ENCODE results near the gene BRCA2.
"Not testable (repeated sequence)": the region's sequence is repeated elsewhere in the genome, so short reads cannot be mapped to it uniquely, and the experiment has no call there.

Gene BRCA2

DNA sequence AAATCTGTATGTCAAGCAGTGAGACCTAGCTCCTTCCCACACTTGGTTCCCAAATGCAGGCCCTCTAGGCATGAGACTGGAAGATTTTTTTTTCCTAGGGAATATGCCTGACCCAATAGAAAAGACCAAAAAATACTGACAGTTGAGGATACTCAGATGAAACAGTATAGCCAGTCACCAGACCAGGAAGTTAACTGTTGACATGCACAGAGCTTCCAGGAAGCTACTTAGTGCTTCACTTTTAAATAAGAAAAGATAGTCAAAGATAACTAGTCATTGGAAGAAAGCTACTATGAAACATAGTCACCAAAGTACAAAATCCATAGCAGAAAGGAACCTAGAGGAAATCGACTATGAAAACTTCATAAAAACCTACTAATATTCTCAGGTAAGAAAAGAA, 32.3 kb downstream of the BRCA2 start:
- Histone ChIP-seq H3K79me2 (ENCODE audit: insufficient read depth, low read length) (peaks cover 4% of the 10 kb centered on the region; the same call in 1 of the 2 replicates), H3K9ac (ENCODE audit: low read length) (no peak overlapping the region), H3F3A (ENCODE audit: insufficient read depth) (peaks cover 3% of the 10 kb centered on the region; the same call in 1 of the 2 replicates), H3K9me3 (ENCODE audit: insufficient read depth, low read length) (no peaks in the 10 kb centered on the region), H3K4me2 (ENCODE audit: low read depth, low read length, poor library complexity, severe bottlenecking) (no peak overlapping the region), H2AFZ (ENCODE audit: low read depth, low read length, severe bottlenecking) (no peak overlapping the region), H3K9me2 (replicated peaks; ENCODE audit: insufficient read depth, low read length) (no peaks in the 10 kb centered on the region), H3K4me3 (ENCODE audit: insufficient read depth, low read length, poor library complexity, severe bottlenecking) (no peak overlapping the region), H3K27ac (ENCODE audit: low read depth, low read length) (no peak overlapping the region), H3K36me3 (ENCODE audit: low read length) (peaks cover 40% of the 10 kb centered on the region), H3K27me3 (ENCODE audit: low read length) (no peaks in the 10 kb centered on the region), H4K20me1 (ENCODE audit: low read depth, low read length) (no peaks in the 10 kb centered on the region)
- no peak for TF ChIP-seq EZH2phosphoT487 (conservative IDR thresholded peaks at IDR 0.05; ENCODE audit: low read length)
- TF ChIP-seq, protein P1, sequence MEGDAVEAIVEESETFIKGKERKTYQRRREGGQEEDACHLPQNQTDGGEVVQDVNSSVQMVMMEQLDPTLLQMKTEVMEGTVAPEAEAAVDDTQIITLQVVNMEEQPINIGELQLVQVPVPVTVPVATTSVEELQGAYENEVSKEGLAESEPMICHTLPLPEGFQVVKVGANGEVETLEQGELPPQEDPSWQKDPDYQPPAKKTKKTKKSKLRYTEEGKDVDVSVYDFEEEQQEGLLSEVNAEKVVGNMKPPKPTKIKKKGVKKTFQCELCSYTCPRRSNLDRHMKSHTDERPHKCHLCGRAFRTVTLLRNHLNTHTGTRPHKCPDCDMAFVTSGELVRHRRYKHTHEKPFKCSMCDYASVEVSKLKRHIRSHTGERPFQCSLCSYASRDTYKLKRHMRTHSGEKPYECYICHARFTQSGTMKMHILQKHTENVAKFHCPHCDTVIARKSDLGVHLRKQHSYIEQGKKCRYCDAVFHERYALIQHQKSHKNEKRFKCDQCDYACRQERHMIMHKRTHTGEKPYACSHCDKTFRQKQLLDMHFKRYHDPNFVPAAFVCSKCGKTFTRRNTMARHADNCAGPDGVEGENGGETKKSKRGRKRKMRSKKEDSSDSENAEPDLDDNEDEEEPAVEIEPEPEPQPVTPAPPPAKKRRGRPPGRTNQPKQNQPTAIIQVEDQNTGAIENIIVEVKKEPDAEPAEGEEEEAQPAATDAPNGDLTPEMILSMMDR (IDR thresholded peaks at IDR 0.05; ENCODE audit: insufficient read depth, low read length, poor library complexity, severe bottlenecking) = no peak

DNA sequence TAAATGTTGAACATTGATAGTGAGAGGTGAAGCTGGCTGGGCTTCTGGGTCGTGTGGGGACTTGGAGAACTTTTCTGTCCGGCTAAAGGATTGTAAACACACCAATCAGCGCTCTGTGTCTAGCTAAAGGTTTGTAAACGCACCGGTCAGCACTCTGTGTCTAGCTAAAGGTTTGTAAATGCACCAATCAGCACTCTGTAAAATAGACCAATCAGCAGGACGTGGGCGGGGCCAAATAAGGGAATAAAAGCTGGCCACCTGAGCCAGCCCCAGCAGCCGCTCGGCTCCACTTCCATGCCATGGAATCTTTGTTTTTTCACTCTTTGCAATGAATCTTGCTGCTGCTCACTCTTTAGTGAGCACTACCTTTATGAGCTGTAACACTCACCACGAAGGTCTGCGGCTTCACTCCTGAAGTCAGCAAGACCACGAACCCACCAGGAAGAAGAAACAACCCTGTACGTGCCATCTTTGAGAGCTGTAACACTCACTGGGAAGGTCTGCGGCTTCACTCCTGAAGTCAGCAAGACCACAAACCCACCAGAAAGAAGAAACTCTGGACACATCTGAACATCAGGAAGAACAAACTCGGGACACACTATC, 35.6 kb downstream of the BRCA2 start:
- H3K9ac ChIP-seq (ENCODE audit: low read length); H3F3A ChIP-seq (ENCODE audit: insufficient read depth); H3K4me2 ChIP-seq (ENCODE audit: low read depth, low read length, poor library complexity, severe bottlenecking); H3K4me3 ChIP-seq (ENCODE audit: insufficient read depth, low read length, poor library complexity, severe bottlenecking); H4K20me1 ChIP-seq (ENCODE audit: low read depth, low read length); H3K9me3 ChIP-seq (ENCODE audit: insufficient read depth, low read length); H3K9me2 ChIP-seq (replicated peaks; ENCODE audit: insufficient read depth, low read length); H3K27ac ChIP-seq (ENCODE audit: low read depth, low read length); H2AFZ ChIP-seq (ENCODE audit: low read depth, low read length, severe bottlenecking); H3K27me3 ChIP-seq (ENCODE audit: low read length); H3K79me2 ChIP-seq (ENCODE audit: insufficient read depth, low read length): not testable (repeated sequence)
- peaks cover 41% of the 10 kb centered on the region for H3K36me3 ChIP-seq (ENCODE audit: low read length)

GRCh38 chr13:32354040-32354439, 38.7 kb downstream of the BRCA2 start:
- no peak overlapping the region for H3K4me3 ChIP-seq (ENCODE audit: insufficient read depth, low read length, poor library complexity, severe bottlenecking)
- no peaks in the 10 kb centered on the region for H3K79me2 ChIP-seq (ENCODE audit: insufficient read depth, low read length)
- H3K4me2 ChIP-seq (ENCODE audit: low read depth, low read length, poor library complexity, severe bottlenecking) = no peak overlapping the region
- TF ChIP-seq, protein P1 (IDR thresholded peaks at IDR 0.05; ENCODE audit: insufficient read depth, low read length, poor library complexity, severe bottlenecking) = no peak
- no peak for TF ChIP-seq EZH2phosphoT487 (conservative IDR thresholded peaks at IDR 0.05; ENCODE audit: low read length)
- H3K9ac ChIP-seq (ENCODE audit: low read length) = no peak overlapping the region
- no peak overlapping the region for H3K27ac ChIP-seq (ENCODE audit: low read depth, low read length)
- 0 out of 2 replicates have a peak, but pooled peaks cover 3% of the 10 kb centered on the region for H3F3A ChIP-seq (ENCODE audit: insufficient read depth)
- H3K27me3 ChIP-seq (ENCODE audit: low read length) = no peaks in the 10 kb centered on the region
- no peaks in the 10 kb centered on the region for H3K9me3 ChIP-seq (ENCODE audit: insufficient read depth, low read length)
- no peaks in the 10 kb centered on the region for H3K9me2 ChIP-seq (replicated peaks; ENCODE audit: insufficient read depth, low read length)
- no peak overlapping the region for H2AFZ ChIP-seq (ENCODE audit: low read depth, low read length, severe bottlenecking)
- peaks cover 33% of the 10 kb centered on the region for H3K36me3 ChIP-seq (ENCODE audit: low read length)
- H4K20me1 ChIP-seq (ENCODE audit: low read depth, low read length) = no peaks in the 10 kb centered on the region

- H3K9ac ChIP-seq (ENCODE audit: low read length); H3K79me2 ChIP-seq (ENCODE audit: insufficient read depth, low read length): not testable (repeated sequence)
Observed at GRCh38 chr13:32355935-32356334, 40.6 kb downstream of the BRCA2 start.

More at GRCh38 chr13:32355935-32356334, 40.6 kb downstream of the BRCA2 start:
- not testable (repeated sequence) for H4K20me1 ChIP-seq (ENCODE audit: low read depth, low read length); H3K9me2 ChIP-seq (replicated peaks; ENCODE audit: insufficient read depth, low read length); H3K27ac ChIP-seq (ENCODE audit: low read depth, low read length); H3F3A ChIP-seq (ENCODE audit: insufficient read depth); H3K4me2 ChIP-seq (ENCODE audit: low read depth, low read length, poor library complexity, severe bottlenecking); H3K4me3 ChIP-seq (ENCODE audit: insufficient read depth, low read length, poor library complexity, severe bottlenecking); H3K27me3 ChIP-seq (ENCODE audit: low read length); H2AFZ ChIP-seq (ENCODE audit: low read depth, low read length, severe bottlenecking); H3K9me3 ChIP-seq (ENCODE audit: insufficient read depth, low read length)
- H3K36me3 ChIP-seq (ENCODE audit: low read length) = peaks cover 31% of the 10 kb centered on the region

Data from SU-DHL-6 (cell line).